Measurements from ENCODE around the gene HPS1.
A peak's percentile ranks its signal among the peaks of the same experiment; 100 is the strongest.

Gene HPS1

DNA sequence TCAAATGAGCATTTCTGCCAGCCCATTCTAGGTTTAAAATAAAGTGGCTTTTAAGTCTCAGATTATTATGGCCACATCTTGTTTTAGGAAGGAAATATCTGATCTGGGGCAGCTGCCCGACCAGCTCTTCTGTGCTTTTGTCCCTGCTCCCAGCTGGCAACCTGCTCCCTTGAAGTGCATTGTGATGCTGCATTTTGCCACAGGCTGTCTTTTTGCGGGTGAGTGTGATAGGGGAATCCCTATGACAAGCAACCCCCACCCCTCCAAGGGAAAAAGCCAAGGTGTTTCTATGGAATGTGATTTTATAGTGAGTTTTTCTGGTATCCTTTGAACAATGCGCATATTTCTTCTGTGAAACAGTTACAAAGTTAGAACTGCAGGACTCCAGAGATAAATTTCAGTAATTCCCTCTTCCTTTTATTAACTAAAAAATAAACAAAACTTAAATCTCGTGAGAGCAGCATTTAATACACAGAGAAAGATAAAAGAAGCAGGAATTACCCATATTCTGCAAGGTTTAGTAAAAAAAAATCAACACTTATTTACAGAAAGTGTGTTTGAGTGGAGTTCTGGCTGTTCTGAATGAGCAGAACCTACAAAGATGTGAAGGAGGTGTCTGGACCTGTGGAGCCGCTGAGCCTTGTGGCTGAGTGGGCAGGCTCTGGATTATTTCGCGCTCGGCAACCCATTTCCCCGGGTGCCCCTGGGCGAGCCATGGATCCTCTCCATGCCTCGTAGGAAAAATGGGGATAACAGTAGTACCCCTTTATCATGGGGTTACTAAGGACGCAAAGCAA lies 10.1 kb upstream of the HPS1 start:
- TF ChIP-seq, protein P1, sequence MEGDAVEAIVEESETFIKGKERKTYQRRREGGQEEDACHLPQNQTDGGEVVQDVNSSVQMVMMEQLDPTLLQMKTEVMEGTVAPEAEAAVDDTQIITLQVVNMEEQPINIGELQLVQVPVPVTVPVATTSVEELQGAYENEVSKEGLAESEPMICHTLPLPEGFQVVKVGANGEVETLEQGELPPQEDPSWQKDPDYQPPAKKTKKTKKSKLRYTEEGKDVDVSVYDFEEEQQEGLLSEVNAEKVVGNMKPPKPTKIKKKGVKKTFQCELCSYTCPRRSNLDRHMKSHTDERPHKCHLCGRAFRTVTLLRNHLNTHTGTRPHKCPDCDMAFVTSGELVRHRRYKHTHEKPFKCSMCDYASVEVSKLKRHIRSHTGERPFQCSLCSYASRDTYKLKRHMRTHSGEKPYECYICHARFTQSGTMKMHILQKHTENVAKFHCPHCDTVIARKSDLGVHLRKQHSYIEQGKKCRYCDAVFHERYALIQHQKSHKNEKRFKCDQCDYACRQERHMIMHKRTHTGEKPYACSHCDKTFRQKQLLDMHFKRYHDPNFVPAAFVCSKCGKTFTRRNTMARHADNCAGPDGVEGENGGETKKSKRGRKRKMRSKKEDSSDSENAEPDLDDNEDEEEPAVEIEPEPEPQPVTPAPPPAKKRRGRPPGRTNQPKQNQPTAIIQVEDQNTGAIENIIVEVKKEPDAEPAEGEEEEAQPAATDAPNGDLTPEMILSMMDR (IDR thresholded peaks at IDR 0.05; ENCODE audit: insufficient read depth, low read depth, low read length, missing control alignments) = no peak
- H3K4me3 ChIP-seq (ENCODE audit: low read length) = no peak overlapping the region
- no peak for DNase-seq (ENCODE audit: low read depth)

DNA sequence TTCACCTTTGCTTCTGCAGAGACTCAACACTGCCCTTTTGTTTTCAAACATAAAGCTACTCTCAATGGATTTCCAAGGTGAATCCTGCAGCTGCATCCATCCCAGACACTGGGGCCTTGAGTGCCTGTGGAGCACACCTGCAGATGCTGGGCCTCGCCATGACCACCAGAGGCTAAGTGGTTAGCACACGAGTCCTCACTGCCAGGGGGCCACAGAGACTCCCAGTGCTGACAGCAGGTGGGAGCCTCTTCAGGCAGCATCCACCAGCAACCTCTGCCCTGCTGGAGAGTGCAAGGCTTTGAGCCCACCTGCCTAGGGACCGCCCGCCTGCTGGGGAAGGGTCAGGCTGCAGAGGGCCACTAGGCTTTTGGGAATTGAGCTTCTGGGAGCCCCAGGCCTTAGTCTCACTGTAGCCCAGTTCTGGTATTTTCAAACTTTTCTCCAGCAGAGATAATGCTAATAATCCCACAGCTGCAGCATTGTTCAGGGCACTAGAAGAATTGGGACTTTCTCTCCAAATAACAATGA lies 9.4 kb upstream of the HPS1 start:
- TF ChIP-seq, protein P1 (IDR thresholded peaks at IDR 0.05; ENCODE audit: insufficient read depth, low read depth, low read length, missing control alignments) = no peak
- no peak overlapping the region for H3K4me3 ChIP-seq (ENCODE audit: low read length)
- no peak for DNase-seq (ENCODE audit: low read depth)

DNA sequence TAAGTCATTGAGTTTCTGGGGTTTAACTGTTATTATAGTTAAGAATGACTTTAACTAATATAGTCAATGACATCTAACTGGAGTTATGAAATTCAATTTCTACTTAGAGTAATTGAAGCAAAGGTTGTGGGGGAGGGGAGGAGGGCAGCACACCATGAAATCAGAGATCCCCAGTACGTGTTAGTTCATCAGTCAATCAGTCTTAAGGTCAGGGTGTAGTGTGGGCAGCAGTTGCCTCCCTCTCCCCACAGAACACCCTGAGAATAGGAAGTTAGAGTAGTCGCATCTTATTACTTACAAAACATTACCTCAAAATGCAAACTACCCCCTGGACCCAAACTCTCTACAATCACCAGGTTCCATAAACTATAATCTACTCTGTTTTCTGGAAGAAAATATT lies 7.0 kb upstream of the HPS1 start:
- TF ChIP-seq, protein P1 (IDR thresholded peaks at IDR 0.05; ENCODE audit: insufficient read depth, low read depth, low read length, missing control alignments) = no peak
- no peak overlapping the region for H3K4me3 ChIP-seq (ENCODE audit: low read length)
- DNase-seq (ENCODE audit: low read depth) = no peak

DNA sequence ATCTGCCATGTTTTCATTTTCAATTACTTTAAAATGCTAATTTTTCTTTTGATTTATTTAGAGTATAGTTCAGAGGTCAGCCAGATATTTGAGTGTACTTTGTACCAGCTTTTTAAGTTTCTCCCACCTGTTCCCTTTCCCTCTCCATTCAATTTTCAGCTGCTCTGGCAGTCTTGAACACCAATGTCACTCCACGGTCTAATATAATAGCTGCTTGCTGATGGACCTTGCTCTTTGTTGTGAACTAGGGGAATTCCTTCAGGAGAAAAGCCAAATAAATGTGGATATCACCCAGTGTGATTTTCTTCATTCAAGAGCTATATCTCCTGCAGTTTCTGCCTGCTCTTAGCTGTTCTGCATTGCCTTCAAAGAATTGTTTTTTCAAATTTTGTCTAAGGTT lies 3.9 kb upstream of the HPS1 start:
- TF ChIP-seq, protein P1 (IDR thresholded peaks at IDR 0.05; ENCODE audit: insufficient read depth, low read depth, low read length, missing control alignments) = no peak
- no peak for DNase-seq (ENCODE audit: low read depth)
- no peak overlapping the region for H3K4me3 ChIP-seq (ENCODE audit: low read length)

DNA sequence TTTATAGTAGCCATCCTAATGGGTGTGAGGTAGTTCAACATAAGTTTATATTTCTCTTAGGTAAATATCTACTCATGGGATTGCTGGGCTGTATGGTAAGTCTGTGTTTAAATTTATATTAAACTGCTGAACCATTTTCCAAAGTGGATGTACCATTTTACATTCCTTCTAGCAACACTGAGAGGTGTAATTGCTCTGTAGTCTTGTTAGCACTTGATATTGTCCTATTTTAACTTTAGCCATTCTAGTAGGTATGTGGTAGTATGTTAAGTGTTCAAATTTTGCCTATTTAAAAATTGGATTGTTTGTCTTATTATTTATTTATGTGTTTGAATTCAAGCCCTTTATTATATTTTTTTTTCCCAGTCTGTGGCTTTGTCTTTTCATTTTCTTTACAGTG lies 2.6 kb upstream of the HPS1 start:
- TF ChIP-seq, protein P1 (IDR thresholded peaks at IDR 0.05; ENCODE audit: insufficient read depth, low read depth, low read length, missing control alignments) = no peak
- DNase-seq (ENCODE audit: low read depth) = no peak
- no peak overlapping the region for H3K4me3 ChIP-seq (ENCODE audit: low read length)

DNA sequence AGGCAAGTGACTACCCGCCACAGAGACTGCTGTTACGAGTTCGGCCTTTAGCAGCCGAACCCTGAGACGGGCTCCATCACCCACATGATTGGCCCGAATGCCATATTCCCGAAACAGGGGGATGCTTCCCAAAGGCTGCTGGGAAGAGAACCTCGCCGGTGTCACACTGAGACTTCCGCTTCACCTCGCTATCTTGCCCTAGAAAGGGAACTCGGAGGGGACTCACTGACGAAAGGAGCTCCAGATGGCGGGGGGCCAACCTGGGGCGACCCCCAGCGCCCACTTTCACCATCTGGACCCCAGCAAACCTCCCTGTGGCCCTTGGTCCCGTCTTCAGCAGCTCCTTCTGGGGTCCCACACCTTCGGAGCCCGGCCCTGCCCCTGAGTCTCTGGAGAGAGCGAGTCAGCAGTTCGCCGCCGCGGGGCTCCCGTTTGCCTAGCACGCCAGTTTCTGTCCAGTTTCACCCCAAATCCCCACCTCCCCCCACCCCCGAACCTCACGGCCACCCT lies 529 bp downstream of the HPS1 start:
- peak; percentile 33 for DNase-seq (ENCODE audit: low read depth)
- TF ChIP-seq, protein P1 (IDR thresholded peaks at IDR 0.05; ENCODE audit: insufficient read depth, low read depth, low read length, missing control alignments) = no peak
- peak overlapping the region; percentile 86 for H3K4me3 ChIP-seq (ENCODE audit: low read length)
